ENCODE data around the gene SUCLG2.

GRCh38 chr3:67649681-67650080 is 4.7 kb downstream of the SUCLG2 start:
- no peak for TF ChIP-seq CTCF (IDR thresholded peaks at IDR 0.05)
- TF ChIP-seq POLR2A (IDR thresholded peaks at IDR 0.05; ENCODE audit: low read length), result no peak
